Breast epithelium (tissue), 4 donors: Measurements from ENCODE around the gene CORO2B. TPM values are rescaled to one million over a fixed set of nuclear protein-coding genes. Genes with fewer than 3 reads are reported as not detected.

Experiments
- DNase-seq, 2 donors: peaks; one replicate each; pipeline ENCODE4 v3.0.0-alpha.2; 2019; ENCODE audit warnings: low spot score in 2 of 2
- H3K27ac ChIP-seq, 2 donors: fragments of 200-600 bp; sonication (generic) in 1 of 2; one replicate each; pipeline ENCODE4 v1.5.1; 2016 to 2019; ENCODE audit warnings: mild to moderate bottlenecking in 1 of 2
- H3K27me3 ChIP-seq, 2 donors: fragments of 200-600 bp; sonication (generic) in 1 of 2; one replicate each; pipeline versions ENCODE4 v1.5.1 to v1.6.0; 2017 to 2019; ENCODE audit warnings: control low read depth in 1 of 2, mild to moderate bottlenecking in 1 of 2
- H3K36me3 ChIP-seq: fragments of 200-600 bp; one replicate; pipeline ENCODE4 v1.5.1; 2019
- H3K4me1 ChIP-seq, 2 donors: fragments of 200-600 bp; sonication (generic); one replicate each; pipeline ENCODE4 v1.5.1; 2016 to 2019; ENCODE audit warnings: control low read depth in 1 of 2
- H3K4me3 ChIP-seq, 3 donors: fragments of 200-600 bp; sonication (generic); 1 replicate in 2 of 3; 2 replicates in 1 of 3; pipeline ENCODE4 v1.5.1; 2016 to 2019; ENCODE audit warnings: mild to moderate bottlenecking in 3 of 3, moderate library complexity in 2 of 3
- H3K9me3 ChIP-seq, 2 donors: fragments of 200-600 bp; sonication (generic) in 1 of 2; one replicate each; pipeline ENCODE4 v1.5.1; 2016 to 2019; ENCODE audit warnings: control low read depth in 1 of 2
- CTCF ChIP-seq, 3 donors: fragments of 450-650 bp; IDR thresholded peaks; one replicate each; pipeline ENCODE4 v1.5.1; 2016 to 2017; ENCODE audit warnings: antibody characterized with exemption in 3 of 3, mild to moderate bottlenecking in 3 of 3, moderate library complexity in 3 of 3
- POLR2A ChIP-seq: fragments of 450-650 bp; IDR thresholded peaks from one replicate; pipeline ENCODE4 v1.6.1; 2016; ENCODE audit warnings: antibody characterized with exemption, mild to moderate bottlenecking, moderate library complexity
- POLR2AphosphoS5 ChIP-seq, 3 donors: sonication (generic); formaldehyde crosslinking; IDR thresholded peaks; one replicate each; pipeline ENCODE4 v1.6.1; 2017; ENCODE audit warnings: antibody characterized with exemption in 3 of 3
- intact Hi-C: fragments of 100-400 bp; cut with DNase I; formaldehyde crosslinking; loops from one replicate; pipeline ENCODE4 v1.15.1; 2023; ENCODE audit warnings: low total_unique reads
- total RNA-seq, 3 donors: library from RNA; depleted of rRNA; stranded (reverse); fragments of >200 nt; gene quantifications; one replicate each; pipeline ENCODE4 v1.1.0, GENCODE V29; 2016

The CORO2B gene
- total RNA-seq, 3 donors from 2014 or later = 2.9 to 11.2 (median 3.5) TPM

DNA sequence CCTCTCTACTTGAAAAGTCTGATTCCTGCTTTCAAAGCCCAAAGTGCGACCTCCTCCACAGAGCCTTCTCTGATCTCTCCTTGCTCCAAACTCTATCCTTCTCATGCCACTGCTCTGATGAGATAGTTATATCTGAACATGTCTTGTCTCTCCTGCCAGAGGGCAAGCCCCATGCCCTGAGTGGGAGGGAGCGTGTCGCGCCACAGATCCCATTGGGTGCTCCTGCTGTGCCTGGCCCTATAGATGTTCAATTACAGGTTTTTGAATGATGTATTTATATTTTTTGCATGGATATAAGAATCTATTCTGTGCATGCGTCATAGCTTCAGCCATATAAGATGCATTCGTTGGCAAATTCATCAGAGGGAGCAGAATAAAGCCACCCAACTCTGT lies 20.4 kb downstream of the CORO2B start:
- Histone ChIP-seq H3K4me3 (no peak overlapping the region), H3K36me3 (no peaks in the 10 kb centered on the region), H3K9me3 (no peaks in the 10 kb centered on the region), H3K4me1 (peaks cover 0 to 11% of the 10 kb centered on the region in 2 donors), H3K27ac (peak overlapping the region; percentile 58 to 88), H3K27me3 (no peaks in the 10 kb centered on the region)
- no peak for TF ChIP-seq POLR2A
- TF ChIP-seq CTCF (IDR thresholded peaks at IDR 0.05) = no peak
- TF ChIP-seq POLR2AphosphoS5 (IDR thresholded peaks at IDR 0.05) = no peak
- DNase-seq = no peak
- intact Hi-C loops = no loop called here

- no peak for TF ChIP-seq CTCF (IDR thresholded peaks at IDR 0.05)
- TF ChIP-seq POLR2AphosphoS5 (IDR thresholded peaks at IDR 0.05) = no peak
- TF ChIP-seq POLR2A = no peak
- Histone ChIP-seq H3K27me3 (no peaks in the 10 kb centered on the region), H3K36me3 (no peaks in the 10 kb centered on the region), H3K4me3 (no peak overlapping the region), H3K9me3 (no peaks in the 10 kb centered on the region), H3K4me1 (peaks cover 0 to 11% of the 10 kb centered on the region in 2 donors), H3K27ac (peak overlapping the region; percentile 58 to 88)
- intact Hi-C loops = no loop called here
- DNase-seq = no peak
Observed at GRCh38 chr15:68599560-68600071, 20.8 kb downstream of the CORO2B start.

DNA sequence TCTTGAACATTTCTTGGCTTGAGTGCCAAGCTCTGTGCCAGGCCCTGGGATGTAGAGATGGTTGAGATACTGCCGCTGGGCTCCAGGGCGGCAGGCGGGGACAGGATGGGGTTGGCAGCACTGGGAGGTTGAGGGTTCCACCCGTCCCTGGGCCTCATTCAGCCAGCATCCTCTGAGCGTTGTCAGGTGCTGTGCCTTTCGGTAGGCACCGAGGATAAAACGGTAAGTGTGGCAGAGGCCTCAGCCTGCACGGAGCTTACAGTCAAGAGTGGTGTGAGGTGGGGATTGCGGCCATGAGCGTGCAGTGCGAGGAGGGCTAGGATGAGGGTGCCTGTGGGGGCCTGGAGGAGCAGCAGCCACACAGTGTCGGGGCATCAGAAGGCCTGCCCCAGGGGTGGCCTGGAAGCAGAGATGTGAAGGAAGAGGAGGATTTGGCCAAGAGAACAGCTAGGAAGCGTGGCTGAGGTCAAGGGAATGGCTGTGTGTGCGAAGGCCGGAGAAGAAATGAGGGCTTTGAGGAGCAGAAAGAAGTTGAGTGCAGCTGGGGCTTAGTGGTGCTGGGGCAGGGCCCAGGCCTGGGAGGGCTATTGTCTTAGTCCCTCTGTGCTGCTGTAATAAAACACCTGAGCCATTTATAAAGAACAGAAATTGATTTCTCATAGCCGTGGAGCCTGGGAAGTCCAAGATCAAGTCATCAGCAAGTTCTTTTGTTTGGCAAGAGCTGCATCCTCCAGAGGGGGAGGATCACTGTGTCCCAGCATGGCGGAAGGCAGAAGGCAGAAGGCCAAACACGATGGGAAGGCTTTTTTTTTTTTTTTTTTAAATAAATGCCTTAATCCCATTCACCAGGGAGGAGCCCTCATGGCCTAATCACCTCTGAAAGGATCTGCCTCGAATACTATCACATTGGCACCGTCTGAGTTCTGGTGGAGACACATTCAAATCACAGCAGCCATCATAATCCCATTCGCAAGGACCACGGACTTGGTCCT lies 22.7 kb downstream of the CORO2B start:
- DNase-seq = no peak
- intact Hi-C loops = no loop called here
- Histone ChIP-seq H3K4me3 (no peak overlapping the region), H3K4me1 (peaks cover 0 to 11% of the 10 kb centered on the region in 2 donors), H3K27ac (peak overlapping the region; percentile 58 to 88), H3K9me3 (no peaks in the 10 kb centered on the region), H3K36me3 (no peaks in the 10 kb centered on the region), H3K27me3 (no peaks in the 10 kb centered on the region)
- TF ChIP-seq POLR2AphosphoS5 (IDR thresholded peaks at IDR 0.05) (no peak), CTCF (IDR thresholded peaks at IDR 0.05) (no peak), POLR2A (no peak)

DNA sequence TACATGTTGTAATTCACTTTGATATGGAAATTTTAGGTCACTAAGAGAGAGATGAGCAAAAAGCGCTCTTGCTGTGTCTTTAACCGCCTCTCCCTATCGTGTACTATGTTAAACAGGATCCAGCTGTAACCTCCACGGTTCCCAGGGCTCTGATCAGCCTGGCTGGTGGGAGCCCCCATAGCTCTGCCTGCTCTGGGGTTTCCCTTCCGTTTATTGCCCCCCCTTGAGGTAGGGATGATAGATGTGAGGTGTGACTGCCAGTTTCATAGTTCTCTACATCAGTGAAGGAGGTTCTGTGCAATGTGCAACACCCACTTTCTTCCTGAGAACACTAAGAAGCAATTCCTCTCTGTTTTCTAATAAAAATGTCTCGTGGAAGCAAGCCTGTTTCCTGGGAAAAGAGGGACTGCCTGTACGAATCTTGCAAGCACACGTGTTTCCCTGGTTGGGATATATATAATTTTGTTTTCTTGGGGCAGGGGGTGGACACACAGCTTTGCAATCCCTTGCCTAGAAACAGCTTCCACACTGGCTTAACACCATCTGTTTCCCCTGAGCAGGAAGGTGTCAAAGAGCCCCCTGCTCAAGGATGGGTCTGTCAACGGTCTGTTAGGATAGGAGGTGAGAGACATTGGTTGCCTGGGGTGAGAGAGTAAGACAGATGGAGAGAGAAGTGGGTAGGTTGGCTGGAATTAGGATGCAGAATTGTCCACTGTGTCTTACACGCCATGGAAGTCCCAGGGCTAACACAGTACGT lies 23.8 kb downstream of the CORO2B start:
- intact Hi-C loops = no loop called here
- peak overlapping the region in 1 of 2 donors; percentile 7 for H3K27ac ChIP-seq
- no peak for DNase-seq
- H3K9me3 ChIP-seq = no peaks in the 10 kb centered on the region
- H3K4me1 ChIP-seq = peaks cover 0 to 11% of the 10 kb centered on the region in 2 donors
- H3K27me3 ChIP-seq = no peaks in the 10 kb centered on the region
- no peaks in the 10 kb centered on the region for H3K36me3 ChIP-seq
- no peak for TF ChIP-seq POLR2AphosphoS5 (IDR thresholded peaks at IDR 0.05)
- TF ChIP-seq CTCF (IDR thresholded peaks at IDR 0.05) = no peak
- no peak for TF ChIP-seq POLR2A
- no peak overlapping the region for H3K4me3 ChIP-seq
